HG02885 (cell line): ENCODE measurements around the gene SH3GL1.

Source experiments
- ATAC-seq: cut with Tn5 transposase; IDR thresholded peaks from one replicate; pipeline ENCODE4 v1.9.1; 2021; ENCODE audit warnings: mild to moderate bottlenecking; ENCODE audit not compliant: unreplicated experiment, poor library complexity

SH3GL1 gene

GRCh38 chr19:4366666-4367335 is 33.5 kb downstream of the SH3GL1 start:
- ATAC-seq, result no peak

- no peak for ATAC-seq
Observed at GRCh38 chr19:4365791-4366665, 34.3 kb downstream of the SH3GL1 start.

GRCh38 chr19:4365341-4365740 is 35.0 kb downstream of the SH3GL1 start:
- no peak for ATAC-seq

GRCh38 chr19:4363571-4364304 is 36.6 kb downstream of the SH3GL1 start:
- no peak for ATAC-seq

- no peak for ATAC-seq
Observed at GRCh38 chr19:4362831-4363545, 37.4 kb downstream of the SH3GL1 start.

GRCh38 chr19:4362101-4362828 is 38.1 kb downstream of the SH3GL1 start:
- no peak for ATAC-seq

- ATAC-seq, result no peak
Observed at GRCh38 chr19:4361152-4362046, 38.9 kb downstream of the SH3GL1 start.

- no peak for ATAC-seq
Observed at GRCh38 chr19:4360641-4361151, 39.7 kb downstream of the SH3GL1 start.

- ATAC-seq, result no peak
Observed at GRCh38 chr19:4360081-4360569, 40.2 kb downstream of the SH3GL1 start.

- no peak for ATAC-seq
Observed at GRCh38 chr19:4359627-4360000, 40.7 kb downstream of the SH3GL1 start.

GRCh38 chr19:4358709-4359626 is 41.4 kb downstream of the SH3GL1 start:
- no peak for ATAC-seq

GRCh38 chr19:4357921-4358326 is 42.4 kb downstream of the SH3GL1 start:
- ATAC-seq, result no peak

GRCh38 chr19:4357095-4357797 is 43.1 kb downstream of the SH3GL1 start:
- no peak for ATAC-seq

GRCh38 chr19:4354897-4355296 is 45.5 kb downstream of the SH3GL1 start:
- no peak for ATAC-seq

GRCh38 chr19:4354282-4354681 is 46.1 kb downstream of the SH3GL1 start:
- ATAC-seq, result no peak

- ATAC-seq, result no peak
Observed at GRCh38 chr19:4352701-4353121, 47.6 kb downstream of the SH3GL1 start.

- ATAC-seq, result no peak
Observed at GRCh38 chr19:4350726-4351125, 49.6 kb downstream of the SH3GL1 start.
